DMS53 (cell line): ENCODE results near the gene PGLYRP4.

ENCODE experiments used
- DNase-seq: peaks from one replicate; lab custom pipeline; 2025; lab: John Stamatoyannopoulos, UW

PGLYRP4 gene

DNA sequence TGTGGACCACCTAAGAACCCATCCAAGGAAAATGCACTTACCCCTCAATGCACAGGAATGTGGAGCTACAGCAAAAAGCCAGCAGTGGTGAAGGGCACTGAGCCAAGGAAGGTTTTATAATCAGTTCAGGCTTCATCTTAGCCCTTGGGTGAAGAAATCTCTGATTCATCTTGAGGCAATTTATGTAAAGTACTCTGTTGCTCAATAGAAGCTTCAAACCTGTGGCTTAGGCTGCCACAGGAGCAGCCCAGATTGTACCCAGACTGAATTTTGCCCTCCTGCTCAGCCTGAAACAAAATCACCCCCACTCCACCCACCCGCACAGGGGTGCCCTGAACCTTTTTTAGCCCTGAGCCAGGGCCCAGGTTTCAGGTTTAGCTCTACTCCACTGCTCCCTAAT lies 26.9 kb upstream of the PGLYRP4 start, which contains the start of gene S100A12:
Gene S100A12, minus strand, starts transcription at position 111 of the 400 bp plus-strand sequence. CDS start 1,029 bp downstream, outside the sequence.
- no peak for DNase-seq

DNA sequence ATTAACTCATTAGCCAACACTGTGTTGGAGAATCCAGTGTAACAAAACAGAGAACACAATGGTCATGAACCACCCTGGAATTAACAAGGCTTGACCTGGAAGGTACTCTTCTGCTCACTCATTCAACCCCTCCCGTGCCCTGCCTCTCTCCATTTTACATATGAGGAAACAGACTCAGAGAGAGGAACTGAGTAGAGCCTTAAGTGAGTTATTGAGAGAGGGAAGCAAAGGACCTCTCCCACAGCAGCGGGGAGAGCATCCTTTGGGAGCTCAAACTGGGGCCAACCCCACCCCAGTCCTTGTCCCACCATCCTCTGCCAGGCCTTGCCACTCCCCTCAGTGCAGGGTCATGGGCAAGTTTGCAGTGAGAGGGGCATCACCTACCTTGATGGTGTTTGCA lies 25.4 kb upstream of the PGLYRP4 start:
- DNase-seq: no peak

GRCh38 chr1:153372571-153372970 lies 23.9 kb upstream of the PGLYRP4 start:
- no peak for DNase-seq

DNA sequence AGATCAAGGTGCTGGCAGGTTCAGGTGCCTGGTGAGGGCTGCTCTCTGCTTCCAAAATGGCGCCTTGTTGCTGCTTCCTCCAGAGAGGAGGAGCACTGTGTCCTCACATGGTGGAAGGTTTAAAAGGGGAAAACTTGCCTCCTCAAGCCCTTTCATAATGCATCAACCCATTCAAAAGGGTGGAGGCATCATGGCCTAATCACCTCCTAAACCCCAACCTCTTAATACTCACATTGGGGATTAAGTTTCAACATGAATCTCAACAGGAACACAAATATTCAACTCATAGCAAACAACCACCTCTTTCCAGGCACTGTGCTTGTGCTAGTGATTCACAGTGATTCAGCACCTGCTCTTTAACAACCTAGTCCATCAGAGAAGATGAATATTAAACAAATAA lies 22.6 kb upstream of the PGLYRP4 start:
- DNase-seq: no peak

DNA sequence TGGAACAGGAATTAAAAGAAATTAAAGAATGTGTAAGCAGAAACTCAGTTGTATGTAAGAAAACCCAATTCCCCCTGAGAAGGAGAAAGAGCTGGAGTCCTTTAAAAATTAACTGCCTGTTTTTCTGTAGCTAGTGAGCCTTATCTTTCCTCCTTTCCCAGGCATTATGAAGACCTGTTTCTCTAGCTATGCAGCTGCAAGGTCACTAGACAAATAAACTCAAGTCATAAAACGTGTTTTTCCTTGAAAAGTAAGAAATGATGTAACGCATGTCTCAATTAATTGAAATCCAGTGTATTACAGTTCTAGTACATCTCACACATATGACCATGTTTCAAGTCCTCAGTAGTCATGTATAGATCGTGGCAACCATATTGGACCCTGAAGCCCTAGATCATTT lies 21.5 kb upstream of the PGLYRP4 start:
- no peak for DNase-seq

DNA sequence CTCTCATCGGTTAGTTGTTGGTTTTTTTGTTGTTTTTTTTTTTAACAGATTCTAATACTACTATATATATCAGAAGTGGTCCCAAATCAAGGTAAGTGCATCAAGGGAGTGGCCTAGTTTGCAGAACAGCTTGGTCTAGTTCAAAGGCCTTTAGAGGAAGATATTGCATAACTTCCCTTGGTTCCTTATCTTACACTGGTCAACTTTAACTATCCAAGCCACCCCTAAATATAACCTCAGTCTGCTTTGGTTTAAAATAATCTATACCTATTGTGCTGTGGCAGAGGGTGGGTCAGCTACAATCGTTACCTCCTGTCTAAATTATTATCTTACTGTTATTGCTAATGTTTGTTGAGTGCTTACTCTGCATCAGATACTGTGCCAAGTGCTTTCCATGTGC lies 19.9 kb upstream of the PGLYRP4 start:
- no peak for DNase-seq

GRCh38 chr1:153367090-153367489 lies 18.4 kb upstream of the PGLYRP4 start:
- DNase-seq: no peak

- DNase-seq: no peak
Observed at GRCh38 chr1:153366261-153366660, 17.6 kb upstream of the PGLYRP4 start.

- no peak for DNase-seq
Observed at GRCh38 chr1:153365696-153366095, 17.1 kb upstream of the PGLYRP4 start.

GRCh38 chr1:153364766-153365666 lies 16.4 kb upstream of the PGLYRP4 start:
- DNase-seq: no peak

- no peak for DNase-seq
Observed at GRCh38 chr1:153364156-153364555, 15.5 kb upstream of the PGLYRP4 start.

DNA sequence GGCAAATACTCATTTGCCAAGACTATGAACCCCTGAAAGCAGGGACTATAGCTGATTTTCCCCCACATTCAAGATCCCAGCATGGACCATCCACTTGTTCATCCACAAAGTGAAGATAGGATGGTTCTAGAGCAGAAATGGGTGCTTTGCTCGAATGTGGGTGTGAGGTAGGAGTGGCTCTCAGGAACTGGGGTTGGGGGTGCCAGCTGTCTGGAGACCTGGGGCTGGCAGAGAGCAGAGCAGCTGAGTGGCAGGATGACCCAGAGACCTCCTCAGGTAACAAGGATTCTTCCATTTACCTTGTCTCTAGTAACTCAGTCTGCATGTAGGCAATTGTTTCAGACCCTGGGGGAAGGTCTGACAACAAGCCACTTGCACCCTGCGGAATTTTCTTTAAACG lies 15.0 kb upstream of the PGLYRP4 start:
- no peak for DNase-seq

DNA sequence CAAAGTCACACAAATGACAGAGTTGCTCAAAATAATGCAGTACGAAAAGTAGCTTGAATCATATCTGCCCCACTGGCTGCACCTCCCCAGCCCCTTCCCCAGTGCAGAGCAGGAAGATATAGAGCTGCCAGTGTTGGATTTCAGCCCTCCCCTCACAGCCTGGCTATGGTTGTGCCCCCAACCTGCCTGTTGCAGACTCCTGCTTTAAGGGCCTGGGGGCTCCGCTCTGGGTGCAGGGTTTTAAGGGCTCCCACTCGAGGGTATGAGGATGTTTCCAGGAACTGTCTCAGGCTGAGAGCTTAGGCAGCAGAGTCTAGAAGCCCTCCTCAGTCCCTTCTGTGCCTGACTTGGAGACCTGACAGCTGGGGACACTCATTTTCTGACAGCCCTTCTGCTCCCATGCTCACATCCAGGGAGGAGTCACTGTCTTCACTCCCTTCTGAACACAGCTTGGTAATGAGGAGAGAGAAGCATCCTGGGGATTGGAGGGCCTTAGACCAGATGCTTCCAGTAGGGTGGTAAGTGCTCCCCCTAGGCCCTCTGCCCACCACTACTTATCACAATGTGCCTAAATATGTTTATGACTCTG lies 13.6 kb upstream of the PGLYRP4 start:
- DNase-seq: no peak

DNA sequence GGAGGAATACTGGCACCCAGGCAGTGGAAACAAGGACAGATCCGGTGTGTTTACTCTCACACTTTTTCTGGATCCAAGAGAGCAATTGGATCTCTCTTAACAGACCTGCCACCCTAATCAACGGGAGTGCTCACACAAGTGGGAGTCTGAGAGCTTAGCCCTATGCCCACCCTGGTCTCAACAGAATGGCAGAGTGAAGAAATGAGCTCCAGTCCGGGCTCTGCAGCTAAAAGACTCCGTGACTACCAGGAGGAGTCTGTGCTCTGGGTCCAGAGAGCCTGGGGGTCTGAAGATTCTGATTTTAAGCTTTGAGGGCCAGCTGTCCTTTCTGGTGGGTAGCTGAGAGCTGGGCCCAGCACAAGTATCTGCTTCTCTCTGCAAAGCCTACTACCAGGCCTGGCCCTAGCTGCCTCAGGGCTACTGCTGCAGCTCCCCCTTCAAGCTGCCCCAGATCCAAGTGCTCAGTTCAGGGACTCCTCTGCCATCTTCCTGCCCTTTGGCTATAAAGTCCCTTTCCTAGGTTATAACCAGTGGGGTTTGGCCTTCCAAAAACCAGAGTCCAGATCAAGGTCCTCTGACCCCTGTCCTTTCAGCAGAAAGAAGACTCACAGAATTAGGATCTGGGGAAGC lies 13.0 kb upstream of the PGLYRP4 start:
- no peak for DNase-seq

DNA sequence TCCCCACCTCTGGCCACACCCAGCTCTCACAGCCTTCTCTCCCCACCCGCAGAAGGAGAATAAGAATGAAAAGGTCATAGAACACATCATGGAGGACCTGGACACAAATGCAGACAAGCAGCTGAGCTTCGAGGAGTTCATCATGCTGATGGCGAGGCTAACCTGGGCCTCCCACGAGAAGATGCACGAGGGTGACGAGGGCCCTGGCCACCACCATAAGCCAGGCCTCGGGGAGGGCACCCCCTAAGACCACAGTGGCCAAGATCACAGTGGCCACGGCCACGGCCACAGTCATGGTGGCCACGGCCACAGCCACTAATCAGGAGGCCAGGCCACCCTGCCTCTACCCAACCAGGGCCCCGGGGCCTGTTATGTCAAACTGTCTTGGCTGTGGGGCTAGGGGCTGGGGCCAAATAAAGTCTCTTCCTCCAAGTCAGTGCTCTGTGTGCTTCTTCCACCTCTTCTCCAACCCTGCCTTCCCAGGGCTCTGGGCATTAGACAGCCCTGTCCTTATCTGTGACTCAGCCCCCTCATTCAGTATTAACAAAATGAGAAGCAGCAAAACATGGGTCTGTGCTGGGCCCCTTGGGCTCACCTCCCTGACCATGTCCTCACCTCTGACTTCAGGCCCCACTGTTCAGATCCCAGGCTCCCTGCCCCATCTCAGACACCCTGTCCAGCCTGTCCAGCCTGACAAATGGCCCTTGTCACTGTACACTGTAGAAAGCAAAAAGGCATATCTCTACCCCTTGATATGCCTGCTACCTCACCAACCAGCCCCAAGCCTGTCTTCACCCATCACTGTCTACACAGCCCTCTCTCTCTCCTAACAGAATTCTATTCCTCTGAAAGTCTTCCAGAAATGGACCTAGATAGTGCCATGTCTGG lies 12.2 kb upstream of the PGLYRP4 start:
- DNase-seq: no peak

- DNase-seq: no peak
Observed at GRCh38 chr1:153360190-153360589, 11.5 kb upstream of the PGLYRP4 start.

GRCh38 chr1:153359241-153359640 lies 10.6 kb upstream of the PGLYRP4 start:
- no peak for DNase-seq

- DNase-seq: no peak
Observed at GRCh38 chr1:153358691-153358975, 10.0 kb upstream of the PGLYRP4 start.

DNA sequence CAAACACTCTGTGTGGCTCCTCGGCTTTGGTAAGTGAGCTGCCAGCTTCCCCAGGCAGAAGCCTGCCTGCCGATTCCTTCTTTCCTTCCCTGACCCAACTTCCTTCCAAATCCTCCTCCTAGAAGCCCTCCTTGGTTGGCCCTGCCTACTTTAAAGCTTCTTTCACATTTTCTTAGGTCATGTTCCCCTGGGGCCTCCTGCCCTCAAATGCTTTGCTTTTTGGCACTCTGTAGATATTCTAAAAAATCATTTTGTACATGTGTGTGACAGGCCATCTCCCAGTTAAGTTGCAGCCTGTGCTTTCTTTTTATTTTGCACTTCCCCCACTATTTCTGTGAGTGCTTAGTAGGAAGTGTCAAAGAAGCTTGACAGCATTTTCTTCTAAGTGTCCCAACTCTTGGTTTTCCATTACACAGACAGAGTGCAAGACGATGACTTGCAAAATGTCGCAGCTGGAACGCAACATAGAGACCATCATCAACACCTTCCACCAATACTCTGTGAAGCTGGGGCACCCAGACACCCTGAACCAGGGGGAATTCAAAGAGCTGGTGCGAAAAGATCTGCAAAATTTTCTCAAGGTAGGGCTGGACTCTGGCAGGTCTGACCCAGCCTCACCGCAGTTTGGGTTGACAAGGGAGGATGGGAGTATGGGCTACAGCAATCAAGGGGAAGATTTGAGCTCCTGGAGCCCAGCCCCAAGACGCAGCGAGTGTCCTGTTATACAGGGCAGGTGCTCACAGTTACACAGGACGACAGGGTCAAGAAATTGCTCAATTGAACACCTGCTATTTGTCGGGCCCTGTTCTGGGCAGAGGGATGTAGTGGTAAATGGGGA lies 9.4 kb upstream of the PGLYRP4 start, which contains the start of gene S100A9:
Gene S100A9, plus strand, starts transcription at position 2 of the 838 bp plus-strand sequence. Its CDS starts 430 bp downstream, at position 432.
- no peak for DNase-seq

- no peak for DNase-seq
Observed at GRCh38 chr1:153357076-153357852, 8.6 kb upstream of the PGLYRP4 start.
